HL-60 (cell line): ENCODE results near the gene ENPP6.

Experiments used
- CTCF ChIP-seq: IDR thresholded peaks from one replicate; pipeline ENCODE4 v1.5.1; 2011; ENCODE audit warnings: low read length, control low read depth, inconsistent platforms; ENCODE audit not compliant: insufficient read depth
- GABPA ChIP-seq: IDR thresholded peaks from 2 replicates; pipeline ENCODE4 v1.6.1; 2012; ENCODE audit warnings: low read depth
- POLR2AphosphoS5 ChIP-seq: IDR thresholded peaks from 2 replicates; pipeline ENCODE4 v1.6.1; 2012; ENCODE audit warnings: low read depth
- REST ChIP-seq: IDR thresholded peaks from 2 replicates; pipeline ENCODE4 v1.6.1; 2012; ENCODE audit warnings: low read depth; ENCODE audit not compliant: insufficient replicate concordance

GRCh38 chr4:184199780-184200179, 17.9 kb downstream of the ENPP6 start:
- TF ChIP-seq CTCF, result no peak
- TF ChIP-seq REST, result no peak
- TF ChIP-seq POLR2AphosphoS5, result no peak
- no peak for TF ChIP-seq GABPA
